ENCODE results near the gene HACL1. TPM values are rescaled to one million over a fixed set of nuclear protein-coding genes. Genes with fewer than 3 reads are reported as not detected.

The HACL1 gene
- total RNA-seq, 1 donor from 2014 or later: 25.4 TPM

DNA sequence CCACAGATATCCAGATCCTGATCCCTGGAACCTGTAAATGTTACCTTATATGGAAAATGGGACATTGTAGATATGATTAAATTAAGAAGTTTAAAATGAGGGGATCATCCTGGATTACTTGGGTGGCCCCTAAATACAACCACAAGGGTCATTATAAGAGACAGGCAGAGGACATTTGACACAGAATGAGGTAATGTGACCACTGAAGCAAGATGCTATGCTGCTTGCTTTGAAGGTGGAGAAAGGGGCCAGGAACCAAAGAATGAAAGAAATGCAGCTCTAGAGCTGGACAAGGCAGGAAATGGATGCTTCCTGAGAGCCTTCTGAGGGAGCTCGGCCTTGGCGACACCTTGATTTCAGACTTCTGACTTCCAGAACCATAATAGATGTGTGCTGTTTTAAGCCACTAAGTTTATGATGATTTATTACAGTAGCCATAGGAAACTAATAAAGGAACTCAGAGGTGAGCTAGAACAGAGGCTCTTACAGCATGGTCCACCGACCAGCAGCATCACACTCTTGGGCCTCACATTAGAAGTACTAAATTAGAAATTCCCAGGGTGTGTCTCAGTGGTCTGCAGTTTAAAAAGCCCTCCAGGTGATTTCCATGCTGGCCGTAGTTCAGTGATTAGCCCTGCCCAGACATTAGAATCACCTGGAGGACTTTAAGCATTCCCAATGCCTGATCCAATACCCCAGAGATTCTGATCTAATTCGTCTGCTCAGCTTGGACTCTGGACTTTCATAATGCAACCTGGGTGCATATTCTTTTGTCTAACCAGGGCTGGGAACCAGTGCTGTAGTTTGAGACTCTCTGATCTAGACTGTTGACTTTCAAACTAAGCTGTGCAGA, 87.3 kb downstream of the HACL1 start:
- no peak for DNase-seq (ENCODE audit: low spot score in 2 of 2, unreplicated experiment in 2 of 2)
- Mint-ChIP-seq H3K9me3 (no peaks in the 10 kb centered on the region), H3K36me3 (peaks cover 1% of the 10 kb centered on the region), H3K27ac (no peak overlapping the region), H3K4me3 (no peak overlapping the region), H3K4me1 (no peaks in the 10 kb centered on the region), H3K27me3 (ENCODE audit: low read depth) (no peaks in the 10 kb centered on the region)
- TF ChIP-seq, protein P1, sequence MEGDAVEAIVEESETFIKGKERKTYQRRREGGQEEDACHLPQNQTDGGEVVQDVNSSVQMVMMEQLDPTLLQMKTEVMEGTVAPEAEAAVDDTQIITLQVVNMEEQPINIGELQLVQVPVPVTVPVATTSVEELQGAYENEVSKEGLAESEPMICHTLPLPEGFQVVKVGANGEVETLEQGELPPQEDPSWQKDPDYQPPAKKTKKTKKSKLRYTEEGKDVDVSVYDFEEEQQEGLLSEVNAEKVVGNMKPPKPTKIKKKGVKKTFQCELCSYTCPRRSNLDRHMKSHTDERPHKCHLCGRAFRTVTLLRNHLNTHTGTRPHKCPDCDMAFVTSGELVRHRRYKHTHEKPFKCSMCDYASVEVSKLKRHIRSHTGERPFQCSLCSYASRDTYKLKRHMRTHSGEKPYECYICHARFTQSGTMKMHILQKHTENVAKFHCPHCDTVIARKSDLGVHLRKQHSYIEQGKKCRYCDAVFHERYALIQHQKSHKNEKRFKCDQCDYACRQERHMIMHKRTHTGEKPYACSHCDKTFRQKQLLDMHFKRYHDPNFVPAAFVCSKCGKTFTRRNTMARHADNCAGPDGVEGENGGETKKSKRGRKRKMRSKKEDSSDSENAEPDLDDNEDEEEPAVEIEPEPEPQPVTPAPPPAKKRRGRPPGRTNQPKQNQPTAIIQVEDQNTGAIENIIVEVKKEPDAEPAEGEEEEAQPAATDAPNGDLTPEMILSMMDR (IDR thresholded peaks at IDR 0.05; ENCODE audit: unreplicated experiment): no peak

DNA sequence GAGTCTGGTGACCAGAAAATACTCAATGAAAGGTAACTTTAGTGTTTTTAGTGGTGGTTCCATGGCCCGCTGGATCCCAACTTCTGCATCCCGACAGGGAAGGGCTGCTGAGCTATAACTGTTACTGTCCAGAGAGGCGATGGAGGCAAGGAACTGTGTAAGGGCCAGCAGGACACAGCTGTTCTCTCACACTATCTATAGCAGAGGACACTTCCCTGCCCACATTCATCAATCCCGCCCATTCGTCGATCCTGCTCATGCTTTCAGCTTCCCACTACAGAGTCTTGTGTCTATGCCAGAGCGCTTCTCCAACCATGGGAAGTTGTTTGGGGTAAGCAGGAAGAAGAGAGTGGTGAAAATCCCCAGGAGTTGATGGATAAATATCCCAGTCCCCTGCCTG, 88.3 kb downstream of the HACL1 start:
- DNase-seq (ENCODE audit: low spot score in 2 of 2, unreplicated experiment in 2 of 2): no peak
- TF ChIP-seq, protein P1 (IDR thresholded peaks at IDR 0.05; ENCODE audit: unreplicated experiment): no peak
- no peak overlapping the region for H3K4me3 Mint-ChIP-seq
- no peaks in the 10 kb centered on the region for H3K27me3 Mint-ChIP-seq (ENCODE audit: low read depth)
- no peak overlapping the region for H3K27ac Mint-ChIP-seq
- H3K36me3 Mint-ChIP-seq: no peaks in the 10 kb centered on the region
- no peaks in the 10 kb centered on the region for H3K9me3 Mint-ChIP-seq
- H3K4me1 Mint-ChIP-seq: no peaks in the 10 kb centered on the region

DNA sequence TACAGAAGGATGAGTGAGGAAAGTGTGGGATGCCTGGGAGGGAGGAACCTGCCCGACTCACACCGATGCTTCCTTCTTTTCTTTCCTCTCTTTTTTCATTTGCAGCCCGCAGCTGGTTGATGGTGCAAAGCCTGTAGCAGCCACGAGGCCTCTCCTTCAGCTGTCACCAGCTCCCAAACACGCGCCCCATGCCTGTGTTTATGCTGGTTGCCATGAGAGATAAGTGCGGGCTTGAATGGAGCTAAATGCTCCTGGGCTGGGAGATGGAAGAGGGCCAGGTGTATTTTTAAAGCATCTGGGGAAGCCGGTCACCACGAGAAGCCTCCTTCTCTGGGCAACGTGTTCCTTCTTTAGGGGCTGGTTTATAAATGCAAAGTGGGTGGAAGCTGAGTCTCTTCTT, 89.2 kb downstream of the HACL1 start:
- no peaks in the 10 kb centered on the region for H3K4me1 Mint-ChIP-seq
- H3K9me3 Mint-ChIP-seq: no peaks in the 10 kb centered on the region
- TF ChIP-seq, protein P1 (IDR thresholded peaks at IDR 0.05; ENCODE audit: unreplicated experiment): no peak
- H3K27ac Mint-ChIP-seq: no peak overlapping the region
- H3K36me3 Mint-ChIP-seq: no peaks in the 10 kb centered on the region
- no peak overlapping the region for H3K4me3 Mint-ChIP-seq
- DNase-seq (ENCODE audit: low spot score in 2 of 2, unreplicated experiment in 2 of 2): no peak
- no peaks in the 10 kb centered on the region for H3K27me3 Mint-ChIP-seq (ENCODE audit: low read depth)

GRCh38 chr3:15511156-15511555, 90.2 kb downstream of the HACL1 start:
- H3K9me3 Mint-ChIP-seq: no peaks in the 10 kb centered on the region

More at GRCh38 chr3:15511156-15511555, 90.2 kb downstream of the HACL1 start:
- TF ChIP-seq, protein P1 (IDR thresholded peaks at IDR 0.05; ENCODE audit: unreplicated experiment): no peak
- Mint-ChIP-seq H3K4me3 (no peak overlapping the region), H3K4me1 (no peaks in the 10 kb centered on the region), H3K36me3 (no peaks in the 10 kb centered on the region), H3K27me3 (ENCODE audit: low read depth) (no peaks in the 10 kb centered on the region), H3K27ac (no peak overlapping the region)
- DNase-seq (ENCODE audit: low spot score in 2 of 2, unreplicated experiment in 2 of 2): no peak

Other genes starting within 250 kb of the HACL1 start
- 23.5 to 26.7 TPM (median 25.8 TPM) in 3 replicates for gene METTL6, start 174.0 kb downstream of the HACL1 start, total RNA-seq
- gene EAF1, start 174.0 kb downstream of the HACL1 start, total RNA-seq: 15.8 to 17.1 TPM (median 16.3 TPM) in 3 replicates
- gene COLQ, start 79.9 kb downstream of the HACL1 start, total RNA-seq: 9.1 to 10.0 TPM (median 10.0 TPM) in 3 replicates
- 10.7 to 12.5 TPM (median 12.3 TPM) in 3 replicates for gene BTD, start 176 bp upstream of the HACL1 start, total RNA-seq
- 43.7 to 45.0 TPM (median 44.0 TPM) in 3 replicates for gene ANKRD28, start 196.4 kb upstream of the HACL1 start, total RNA-seq